Vagina (tissue), 2 donors: ENCODE measurements around the gene TNK2.

Source experiments
- CTCF ChIP-seq, 3 experiments: fragments of 450-650 bp in 2 of 3; fragments of 200-600 bp in 1 of 3; sonication (generic) in 1 of 3; IDR thresholded peaks; one replicate each; pipeline ENCODE4 v1.5.1; 2017 to 2019; ENCODE audit warnings: antibody characterized with exemption in 3 of 3, mild to moderate bottlenecking in 2 of 3, moderate library complexity in 2 of 3
- POLR2A ChIP-seq, 2 donors: fragments of 450-650 bp; IDR thresholded peaks; one replicate each; pipeline ENCODE4 v1.6.1; 2017; ENCODE audit warnings: antibody characterized with exemption in 2 of 2, mild to moderate bottlenecking in 2 of 2, moderate library complexity in 2 of 2

- TF ChIP-seq CTCF (IDR thresholded peaks at IDR 0.05) = no peak
- TF ChIP-seq POLR2A (IDR thresholded peaks at IDR 0.05) = no peak
Observed at GRCh38 chr3:195870442-195870841, 37.9 kb downstream of the TNK2 start.
